Measurements from ENCODE around the gene FRAS1. TPM values are rescaled to one million over a fixed set of nuclear protein-coding genes. Genes with fewer than 3 reads are reported as not detected.
"Not testable (repeated sequence)": the region's sequence is repeated elsewhere in the genome, so short reads cannot be mapped to it uniquely, and the experiment has no call there.

Gene FRAS1
- total RNA-seq, 8 experiments from 2014 or later: 0.59 to 28.6 (median 5.4) TPM

- Histone ChIP-seq H3K4me3 (no peak overlapping the region), H3K27ac (no peak overlapping the region), H3K4me1 (replicated peaks in 1 of 2) (no peaks in the 10 kb centered on the region)
- ATAC-seq (replicated peaks in 6 of 8): no peak
- 0 to 100% (median 86%) methylated on average over 1 to 4 of the region's 4 CpGs; no CpG with 5 or more reads in 2 of the 10 experiments for WGBS, 10 experiments
- in situ Hi-C loops (cut with MboI; ENCODE audit: low pct_unique_long_range_greater_than_20kb in 2 of 9, low sequenced_read_pairs in 9 of 9, unreplicated experiment in 9 of 9): no loop called here
Measured at GRCh38 chr4:78254893-78255292, 197.8 kb downstream of the FRAS1 start.

- in situ Hi-C loops (cut with MboI; ENCODE audit: low pct_unique_long_range_greater_than_20kb in 2 of 9, low sequenced_read_pairs in 9 of 9, unreplicated experiment in 9 of 9): no loop called here
- Histone ChIP-seq H3K4me1 (replicated peaks in 1 of 2) (no peaks in the 10 kb centered on the region), H3K4me3 (no peak overlapping the region), H3K27ac (no peak overlapping the region)
- ATAC-seq (replicated peaks in 6 of 8): peak in 1 of 8 experiments; percentile 18
- WGBS, 10 experiments: 47 to 92% (median 53%) methylated on average over 1 to 4 of the region's 5 CpGs; no CpG with 5 or more reads in 3 of the 10 experiments
Measured at GRCh38 chr4:78265006-78265405, 207.9 kb downstream of the FRAS1 start.

DNA sequence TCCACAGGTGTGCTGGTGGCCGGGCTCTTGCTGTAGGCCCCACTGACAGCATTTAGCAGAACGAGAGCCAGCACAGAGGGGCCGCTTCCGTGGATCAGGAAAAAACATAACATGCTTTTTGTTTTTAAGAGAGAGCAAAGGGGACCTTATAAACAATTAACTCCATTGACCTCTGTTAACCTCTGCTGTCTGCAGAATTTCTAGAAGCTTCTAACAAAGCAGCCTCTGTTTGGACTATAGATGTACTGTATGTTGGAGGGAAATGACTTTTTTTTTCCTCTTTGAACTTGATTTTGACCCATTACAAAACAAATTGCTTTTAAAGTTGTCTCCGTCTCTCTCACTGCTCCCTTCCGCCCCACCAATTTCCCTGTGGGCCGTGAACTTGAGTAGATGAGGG, 210.7 kb downstream of the FRAS1 start:
- 83 to 100% (median 88%) methylated on average over 1 to 7 of the region's 7 CpGs; no CpG with 5 or more reads in 2 of the 10 experiments for WGBS, 10 experiments
- Histone ChIP-seq H3K4me3 (no peak overlapping the region), H3K27ac (no peak overlapping the region), H3K4me1 (replicated peaks in 1 of 2) (no peaks in the 10 kb centered on the region)
- in situ Hi-C loops (cut with MboI; ENCODE audit: low pct_unique_long_range_greater_than_20kb in 2 of 9, low sequenced_read_pairs in 9 of 9, unreplicated experiment in 9 of 9): no loop called here
- ATAC-seq (replicated peaks in 6 of 8): no peak

- H3K4me1 ChIP-seq (replicated peaks in 1 of 2): no peaks in the 10 kb centered on the region
- no peak overlapping the region for H3K4me3 ChIP-seq
- no peak for ATAC-seq (replicated peaks in 6 of 8)
- in situ Hi-C loops (cut with MboI; ENCODE audit: low pct_unique_long_range_greater_than_20kb in 2 of 9, low sequenced_read_pairs in 9 of 9, unreplicated experiment in 9 of 9): no loop called here
- WGBS, 10 experiments: 60 to 100% (median 92%) methylated on average over 1 to 2 of the region's 2 CpGs; no CpG with 5 or more reads in 1 of the 10 experiments
- H3K27ac ChIP-seq: no peak overlapping the region
Measured at GRCh38 chr4:78268597-78268996, 211.5 kb downstream of the FRAS1 start.

DNA sequence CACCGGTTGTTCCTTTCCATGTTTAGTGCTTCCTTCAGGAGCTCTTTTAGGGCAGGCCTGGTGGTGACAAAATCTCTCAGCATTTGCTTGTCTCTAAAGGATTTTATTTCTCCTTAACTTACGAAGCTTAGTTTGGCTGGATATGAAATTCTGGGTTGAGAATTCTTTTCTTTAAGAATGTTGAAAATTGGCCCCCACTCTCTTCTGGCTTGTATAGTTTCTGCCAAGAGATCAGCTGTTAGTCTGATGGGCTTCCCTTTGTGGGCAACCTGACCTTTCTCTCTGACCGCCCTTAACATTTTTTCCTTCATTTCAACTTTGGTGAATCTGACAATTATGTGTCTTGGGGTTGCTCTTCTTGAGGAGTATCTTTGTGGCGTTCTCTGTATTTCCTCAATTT, 218.3 kb downstream of the FRAS1 start:
- H3K4me3 ChIP-seq; ATAC-seq (replicated peaks in 6 of 8); H3K4me1 ChIP-seq (replicated peaks in 1 of 2); in situ Hi-C loops (cut with MboI; ENCODE audit: low pct_unique_long_range_greater_than_20kb in 2 of 9, low sequenced_read_pairs in 9 of 9, unreplicated experiment in 9 of 9); H3K27ac ChIP-seq: not testable (repeated sequence)
- 43 to 100% (median 73%) methylated on average over 1 to 2 of the region's 4 CpGs; no CpG with 5 or more reads in 3 of the 10 experiments for WGBS, 10 experiments

GRCh38 chr4:78286281-78286680, 229.2 kb downstream of the FRAS1 start:
- Histone ChIP-seq H3K4me1 (replicated peaks in 1 of 2) (no peaks in the 10 kb centered on the region), H3K4me3 (no peak overlapping the region), H3K27ac (no peak overlapping the region)
- in situ Hi-C loops (cut with MboI; ENCODE audit: low pct_unique_long_range_greater_than_20kb in 2 of 9, low sequenced_read_pairs in 9 of 9, unreplicated experiment in 9 of 9): no loop called here
- ATAC-seq (replicated peaks in 6 of 8): no peak
- WGBS, 10 experiments: 93 to 100% (median 100%) methylated on average over 1 to 4 of the region's 5 CpGs; no CpG with 5 or more reads in 5 of the 10 experiments

DNA sequence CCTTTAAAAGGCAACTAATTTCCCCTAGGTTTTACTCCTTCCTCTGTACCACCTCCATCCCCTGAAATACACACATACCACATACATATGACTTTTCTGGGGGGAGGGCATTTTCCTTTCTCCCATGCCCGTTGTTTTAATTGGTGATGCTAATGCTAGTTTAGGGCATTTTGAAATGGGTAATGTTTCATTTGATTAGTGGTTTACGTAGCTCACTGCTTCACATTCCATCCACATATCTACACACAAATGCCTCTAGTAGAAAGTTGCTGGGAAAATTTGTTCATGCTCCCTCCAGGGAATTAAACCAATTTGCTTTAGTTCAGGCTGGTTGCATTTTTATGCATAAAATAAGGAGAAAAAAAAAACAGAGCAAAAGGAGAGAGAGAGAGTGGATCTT, 231.2 kb downstream of the FRAS1 start:
- no peak overlapping the region for H3K4me3 ChIP-seq
- 21 to 100% (median 100%) methylated on average over 1 to 2 of the region's 2 CpGs; no CpG with 5 or more reads in 2 of the 10 experiments for whole genome bisulfite sequencing, 10 experiments
- ATAC-seq (replicated peaks in 6 of 8): no peak
- H3K27ac ChIP-seq: no peak overlapping the region
- in situ Hi-C loops (cut with MboI; ENCODE audit: low pct_unique_long_range_greater_than_20kb in 2 of 9, low sequenced_read_pairs in 9 of 9, unreplicated experiment in 9 of 9): no loop called here
- no peaks in the 10 kb centered on the region for H3K4me1 ChIP-seq (replicated peaks in 1 of 2)

GRCh38 chr4:78291277-78291676, 234.2 kb downstream of the FRAS1 start:
- WGBS, 10 experiments: 53 to 100% (median 87%) methylated on average over 1 to 3 of the region's 3 CpGs; no CpG with 5 or more reads in 4 of the 10 experiments
- Histone ChIP-seq H3K27ac (no peak overlapping the region), H3K4me1 (replicated peaks in 1 of 2) (peaks cover 0 to 11% of the 10 kb centered on the region in 2 donors), H3K4me3 (no peak overlapping the region)
- in situ Hi-C loops (cut with MboI; ENCODE audit: low pct_unique_long_range_greater_than_20kb in 2 of 9, low sequenced_read_pairs in 9 of 9, unreplicated experiment in 9 of 9): no loop called here
- no peak for ATAC-seq (replicated peaks in 6 of 8)

DNA sequence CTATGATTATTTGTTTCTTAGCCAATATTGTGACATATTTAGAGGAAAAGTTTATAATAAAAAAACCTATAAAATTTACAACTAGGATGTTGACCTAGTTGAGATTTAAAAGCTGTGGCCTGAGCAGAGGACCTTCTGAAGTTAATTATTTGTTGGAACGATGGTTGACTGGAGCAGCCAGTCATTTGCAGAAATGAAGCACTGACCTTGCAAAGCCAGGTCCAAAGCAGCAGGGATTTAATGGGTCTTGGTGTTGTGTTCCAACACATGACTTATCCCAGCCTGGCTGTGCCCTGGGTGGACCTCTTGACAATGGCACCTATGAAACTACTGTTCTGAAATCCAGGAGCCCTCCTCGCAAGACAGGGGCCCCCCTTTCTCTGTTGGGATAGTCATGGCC, 235.2 kb downstream of the FRAS1 start:
- Histone ChIP-seq H3K27ac (no peak overlapping the region), H3K4me1 (replicated peaks in 1 of 2) (peaks cover 0 to 11% of the 10 kb centered on the region in 2 donors), H3K4me3 (no peak overlapping the region)
- no peak for ATAC-seq (replicated peaks in 6 of 8)
- WGBS, 10 experiments: 40 to 100% (median 78%) methylated on average over 1 to 2 of the region's 2 CpGs; no CpG with 5 or more reads in 3 of the 10 experiments
- in situ Hi-C loops (cut with MboI; ENCODE audit: low pct_unique_long_range_greater_than_20kb in 2 of 9, low sequenced_read_pairs in 9 of 9, unreplicated experiment in 9 of 9): no loop called here

DNA sequence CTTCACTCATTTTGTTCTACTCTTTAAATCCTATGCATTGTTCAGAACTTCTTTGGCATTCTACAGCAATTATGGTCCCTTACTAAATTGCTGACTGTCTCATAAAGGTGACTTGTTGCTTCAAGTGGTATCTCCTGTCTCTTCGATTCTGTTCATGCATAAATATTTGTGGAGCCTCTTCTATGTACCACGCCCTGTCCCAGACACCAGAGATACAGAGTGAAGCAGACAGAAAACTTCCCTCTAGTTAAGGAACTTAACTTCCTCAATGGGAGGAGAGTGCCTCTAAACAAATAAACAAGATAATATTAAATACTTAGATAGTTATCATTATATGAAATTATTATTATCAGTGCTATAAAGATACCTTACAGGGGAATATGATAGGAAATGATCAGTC, 235.7 kb downstream of the FRAS1 start:
- Histone ChIP-seq H3K4me1 (replicated peaks in 1 of 2) (peaks cover 0 to 11% of the 10 kb centered on the region in 2 donors), H3K4me3 (no peak overlapping the region), H3K27ac (no peak overlapping the region)
- in situ Hi-C loops (cut with MboI; ENCODE audit: low pct_unique_long_range_greater_than_20kb in 2 of 9, low sequenced_read_pairs in 9 of 9, unreplicated experiment in 9 of 9): no loop called here
- WGBS, 10 experiments: 51 to 100% (median 97%) methylated on average over 1 to 2 of the region's 2 CpGs; no CpG with 5 or more reads in 4 of the 10 experiments
- no peak for ATAC-seq (replicated peaks in 6 of 8)

DNA sequence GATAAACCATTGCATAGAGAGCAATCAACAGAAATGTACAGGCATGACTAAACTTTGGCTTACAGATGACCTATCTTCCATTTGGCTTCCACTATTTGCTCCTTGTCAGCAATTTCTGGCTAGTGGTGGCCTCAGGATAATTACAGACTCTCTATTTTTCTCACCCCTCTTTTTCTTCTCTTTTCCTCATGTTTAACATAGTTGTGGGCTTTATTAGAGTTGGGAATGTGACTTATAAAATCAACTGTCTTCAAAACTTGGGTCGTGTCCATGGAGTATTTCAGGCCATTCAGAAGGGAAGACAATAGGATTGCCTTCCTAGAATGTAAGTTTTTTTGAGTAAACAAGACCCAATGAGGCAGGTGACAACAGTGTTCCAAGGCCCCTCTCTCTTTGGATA, 236.2 kb downstream of the FRAS1 start:
- Histone ChIP-seq H3K27ac (no peak overlapping the region), H3K4me1 (replicated peaks in 1 of 2) (peaks cover 0 to 11% of the 10 kb centered on the region in 2 donors), H3K4me3 (no peak overlapping the region)
- in situ Hi-C loops (cut with MboI; ENCODE audit: low pct_unique_long_range_greater_than_20kb in 2 of 9, low sequenced_read_pairs in 9 of 9, unreplicated experiment in 9 of 9): no loop called here
- WGBS, 10 experiments: 0 to 100% (median 71%) methylated on average over 1 of the region's 1 CpG; no CpG with 5 or more reads in 3 of the 10 experiments
- ATAC-seq (replicated peaks in 6 of 8): no peak

DNA sequence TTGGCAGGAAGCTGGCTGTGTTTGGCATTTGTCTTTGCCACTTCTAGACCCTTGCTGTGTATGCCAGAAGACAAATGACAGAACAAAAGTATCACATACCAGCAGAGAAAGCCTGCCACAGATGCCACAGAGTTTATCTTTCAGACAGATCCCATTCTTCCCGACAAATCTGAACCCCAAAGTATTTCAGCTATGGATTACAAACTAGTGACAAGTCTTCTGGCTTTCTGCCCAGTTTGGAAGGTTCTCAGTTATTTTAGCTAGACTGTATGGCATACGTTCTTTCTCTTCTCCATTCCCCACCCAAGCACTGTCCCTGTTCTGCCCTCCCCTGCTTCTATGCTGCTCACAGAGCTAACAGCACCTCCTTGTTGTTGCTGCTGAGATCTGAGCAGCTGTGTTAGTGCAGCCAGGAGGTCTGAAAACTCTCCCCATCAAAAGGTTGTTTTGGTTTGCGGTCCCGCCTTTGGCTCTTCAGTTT, 236.7 kb downstream of the FRAS1 start:
- peak overlapping the region in 1 of 2 donors; percentile 36 for H3K27ac ChIP-seq
- in situ Hi-C loops (cut with MboI; ENCODE audit: low pct_unique_long_range_greater_than_20kb in 2 of 9, low sequenced_read_pairs in 9 of 9, unreplicated experiment in 9 of 9): no loop called here
- H3K4me1 ChIP-seq (replicated peaks in 1 of 2): peaks cover 0 to 11% of the 10 kb centered on the region in 2 donors
- H3K4me3 ChIP-seq: no peak overlapping the region
- peak in 6 of 8 experiments; percentile 18 to 93 (median 74) for ATAC-seq (replicated peaks in 6 of 8)
- 14 to 83% (median 50%) methylated on average over 1 to 4 of the region's 4 CpGs; no CpG with 5 or more reads in 1 of the 10 experiments for WGBS, 10 experiments

GRCh38 chr4:78296261-78296660, 239.1 kb downstream of the FRAS1 start:
- ATAC-seq (replicated peaks in 6 of 8): no peak
- Histone ChIP-seq H3K4me1 (replicated peaks in 1 of 2) (peaks cover 0 to 11% of the 10 kb centered on the region in 2 donors), H3K4me3 (no peak overlapping the region), H3K27ac (no peak overlapping the region)
- WGBS, 10 experiments: 20 to 100% (median 67%) methylated on average over 1 to 3 of the region's 3 CpGs; no CpG with 5 or more reads in 3 of the 10 experiments
- in situ Hi-C loops (cut with MboI; ENCODE audit: low pct_unique_long_range_greater_than_20kb in 2 of 9, low sequenced_read_pairs in 9 of 9, unreplicated experiment in 9 of 9): no loop called here
